Gastrocnemius medialis (tissue), 4 donors: ENCODE measurements around the gene ZNF710. TPM values are rescaled to one million over a fixed set of nuclear protein-coding genes. Genes with fewer than 3 reads are reported as not detected.

Experiments
- ATAC-seq, 2 donors: fragments of 150-250 bp; one replicate each; pipeline ENCODE4 v1.9.1; 2016
- DNase-seq, 2 donors: peaks; one replicate each; pipeline ENCODE4 v3.0.0-alpha.2; 2019
- H3K27ac ChIP-seq, 4 donors: fragments of 200-600 bp; sonication (generic); 1 replicate in 1 of 4; 2 replicates in 3 of 4; pipeline ENCODE4 v1.5.1; 2016 to 2018; ENCODE audit warnings: mild to moderate bottlenecking in 2 of 4, moderate library complexity in 1 of 4
- H3K27me3 ChIP-seq, 3 donors: fragments of 200-600 bp; sonication (generic) in 2 of 3; 1 replicate in 1 of 3; 2 replicates in 2 of 3; pipeline versions ENCODE4 v1.5.1 to v1.6.0; 2016 to 2019; ENCODE audit warnings: mild to moderate bottlenecking in 1 of 3, moderate library complexity in 1 of 3
- H3K36me3 ChIP-seq, 2 donors: fragments of 200-600 bp; sonication (generic) in 1 of 2; one replicate each; pipeline ENCODE4 v1.5.1; 2017 to 2018
- H3K4me1 ChIP-seq, 2 donors: fragments of 200-600 bp; sonication (generic) in 1 of 2; one replicate each; pipeline ENCODE4 v1.5.1; 2016 to 2017; ENCODE audit warnings: mild to moderate bottlenecking in 2 of 2
- H3K4me3 ChIP-seq, 4 donors: fragments of 200-600 bp; sonication (generic) in 3 of 4; 1 replicate in 1 of 4; 2 replicates in 3 of 4; pipeline ENCODE4 v1.5.1; 2016 to 2019; ENCODE audit warnings: mild to moderate bottlenecking in 2 of 4
- H3K9me3 ChIP-seq, 3 donors: fragments of 200-600 bp; sonication (generic) in 2 of 3; 1 replicate in 1 of 3; 2 replicates in 2 of 3; pipeline ENCODE4 v1.5.1; 2016 to 2019
- POLR2A ChIP-seq, 2 donors: fragments of 450-650 bp; IDR thresholded peaks; one replicate each; pipeline ENCODE4 v1.6.1; 2017; ENCODE audit warnings: antibody characterized with exemption in 2 of 2, mild to moderate bottlenecking in 2 of 2, moderate library complexity in 2 of 2
- in situ Hi-C, 4 donors: fragments of 200-750 bp; cut with MboI; loops; one replicate each; pipeline versions ENCODE4 v1.15.0 to v1.8.0; 2017; ENCODE audit warnings: low sequenced_read_pairs in 4 of 4
- intact Hi-C: fragments of 100-400 bp; cut with DNase I; formaldehyde crosslinking; loops from one replicate; pipeline ENCODE4 v1.15.1; 2023; ENCODE audit warnings: low total_unique reads
- microRNA-seq, 2 donors: library from miRNA; unstranded; fragments of <30 nt; microRNA quantifications; one replicate each; pipeline ENCODE4, GENCODE V29; 2016; ENCODE audit warnings: borderline replicate concordance in 2 of 2
- total RNA-seq, 4 donors: library from RNA; depleted of rRNA; stranded (reverse); fragments of >200 nt; gene quantifications; one replicate each; pipeline versions ENCODE4 v1.1.0 to v1.2.3, GENCODE V29; 2016
- TF ChIP-seq, protein P1 (sequence below), 5 experiments: fragments of 450-650 bp in 3 of 5; fragments of 200-600 bp in 2 of 5; sonication (generic) in 2 of 5; IDR thresholded peaks in 4 of 5; conservative IDR thresholded peaks in 1 of 5; 1 replicate in 4 of 5; 2 replicates in 1 of 5; pipeline ENCODE4 v1.5.1; 2016 to 2019; ENCODE audit warnings: antibody characterized with exemption in 5 of 5, mild to moderate bottlenecking in 3 of 5, moderate library complexity in 3 of 5

ZNF710 gene
- total RNA-seq, 4 donors from 2014 or later = 2.6 to 5.4 (median 3.2) TPM

DNA sequence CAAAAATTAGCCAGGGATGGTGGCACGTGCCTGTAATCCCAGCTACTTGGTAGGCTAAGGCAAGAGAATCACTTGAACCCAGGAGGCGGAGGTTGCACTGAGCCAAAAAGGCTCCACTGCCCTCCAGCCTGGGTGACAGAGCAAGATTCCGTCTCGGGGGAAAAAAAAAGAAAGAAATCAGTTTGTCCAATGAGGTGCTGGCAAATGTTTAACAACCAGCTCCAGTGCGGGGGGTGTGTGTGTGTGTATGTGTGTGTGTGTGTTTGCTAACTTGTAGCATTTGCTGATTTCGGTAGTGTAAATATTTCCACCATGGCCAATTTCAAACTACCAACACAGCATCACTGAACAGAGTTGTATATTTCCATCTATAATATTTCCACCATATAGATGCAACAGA is 124.9 kb downstream of the ZNF710 start:
- TF ChIP-seq, protein P1, sequence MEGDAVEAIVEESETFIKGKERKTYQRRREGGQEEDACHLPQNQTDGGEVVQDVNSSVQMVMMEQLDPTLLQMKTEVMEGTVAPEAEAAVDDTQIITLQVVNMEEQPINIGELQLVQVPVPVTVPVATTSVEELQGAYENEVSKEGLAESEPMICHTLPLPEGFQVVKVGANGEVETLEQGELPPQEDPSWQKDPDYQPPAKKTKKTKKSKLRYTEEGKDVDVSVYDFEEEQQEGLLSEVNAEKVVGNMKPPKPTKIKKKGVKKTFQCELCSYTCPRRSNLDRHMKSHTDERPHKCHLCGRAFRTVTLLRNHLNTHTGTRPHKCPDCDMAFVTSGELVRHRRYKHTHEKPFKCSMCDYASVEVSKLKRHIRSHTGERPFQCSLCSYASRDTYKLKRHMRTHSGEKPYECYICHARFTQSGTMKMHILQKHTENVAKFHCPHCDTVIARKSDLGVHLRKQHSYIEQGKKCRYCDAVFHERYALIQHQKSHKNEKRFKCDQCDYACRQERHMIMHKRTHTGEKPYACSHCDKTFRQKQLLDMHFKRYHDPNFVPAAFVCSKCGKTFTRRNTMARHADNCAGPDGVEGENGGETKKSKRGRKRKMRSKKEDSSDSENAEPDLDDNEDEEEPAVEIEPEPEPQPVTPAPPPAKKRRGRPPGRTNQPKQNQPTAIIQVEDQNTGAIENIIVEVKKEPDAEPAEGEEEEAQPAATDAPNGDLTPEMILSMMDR (IDR thresholded peaks at IDR 0.05 in 4 of 5, conservative IDR thresholded peaks at IDR 0.05 in 1 of 5) = no peak
- TF ChIP-seq POLR2A (IDR thresholded peaks at IDR 0.05) = no peak
- no peak for ATAC-seq
- H3K4me3 ChIP-seq = no peak overlapping the region
- no peaks in the 10 kb centered on the region for H3K9me3 ChIP-seq
- peaks cover 8 to 18% of the 10 kb centered on the region in 2 donors for H3K4me1 ChIP-seq
- no peaks in the 10 kb centered on the region for H3K27me3 ChIP-seq
- peak overlapping the region in 3 of 4 donors; percentile 68 to 81 (median 74) for H3K27ac ChIP-seq
- in situ Hi-C loops (no loop called here), intact Hi-C loops (loop anchor here (2.0 kb wide), 1 partner anchor 19 kb away; no protein-coding TSS in a partner anchor)
- H3K36me3 ChIP-seq = no peaks in the 10 kb centered on the region
- no peak for DNase-seq

DNA sequence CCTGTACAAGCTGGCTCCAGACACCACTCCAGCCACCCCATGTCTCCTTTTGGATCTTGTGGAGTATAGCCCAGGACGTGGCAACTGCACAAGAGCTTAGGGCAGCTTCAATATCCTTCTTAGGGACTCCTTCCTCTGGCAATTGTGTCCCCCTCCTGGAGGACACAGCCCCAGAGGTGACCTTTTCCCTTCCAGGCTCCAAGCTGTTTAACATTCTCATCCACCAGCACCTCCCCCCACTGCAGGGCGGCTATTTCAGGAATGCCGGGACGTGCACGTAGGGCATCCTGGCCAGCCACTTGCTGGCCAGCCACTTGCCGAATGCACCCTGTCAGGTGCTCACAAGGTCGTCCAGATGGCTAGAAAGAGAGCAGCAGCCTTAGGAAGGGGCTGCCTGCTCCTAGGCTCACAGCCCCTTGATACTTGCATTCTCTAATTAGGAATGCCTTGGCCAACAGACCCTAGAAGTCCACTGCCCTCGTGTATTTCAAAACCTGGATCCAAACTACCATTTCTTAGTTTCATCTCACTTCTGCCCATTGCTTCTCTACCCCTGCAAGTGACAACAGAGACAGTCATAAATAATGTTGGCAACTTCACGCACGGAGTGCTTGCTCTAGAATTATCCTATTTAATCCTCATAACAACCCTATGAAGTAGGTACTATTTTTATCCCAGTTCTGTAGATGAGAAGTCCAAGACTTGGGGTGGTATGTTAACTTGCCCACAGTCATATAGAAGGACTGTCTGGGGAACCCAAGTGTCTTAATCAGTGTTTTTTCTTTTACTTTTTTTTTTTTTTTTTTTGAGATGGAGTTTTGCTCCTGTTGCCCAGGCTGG is 125.7 kb downstream of the ZNF710 start:
- intact Hi-C loops = loop anchor here (2.0 kb wide), 1 partner anchor 20 kb away; no protein-coding TSS in a partner anchor
- peaks cover 8 to 18% of the 10 kb centered on the region in 2 donors for H3K4me1 ChIP-seq
- H3K36me3 ChIP-seq = no peaks in the 10 kb centered on the region
- no peaks in the 10 kb centered on the region for H3K9me3 ChIP-seq
- H3K27me3 ChIP-seq = no peaks in the 10 kb centered on the region
- H3K4me3 ChIP-seq = no peak overlapping the region
- peak overlapping the region; percentile 68 to 81 (median 74) for H3K27ac ChIP-seq
- TF ChIP-seq, protein P1 (IDR thresholded peaks at IDR 0.05 in 4 of 5, conservative IDR thresholded peaks at IDR 0.05 in 1 of 5) = no peak
- no peak for TF ChIP-seq POLR2A (IDR thresholded peaks at IDR 0.05)
- in situ Hi-C loops = no loop called here
- peak; percentile 92 for ATAC-seq
- peak; percentile 10 to 78 for DNase-seq

DNA sequence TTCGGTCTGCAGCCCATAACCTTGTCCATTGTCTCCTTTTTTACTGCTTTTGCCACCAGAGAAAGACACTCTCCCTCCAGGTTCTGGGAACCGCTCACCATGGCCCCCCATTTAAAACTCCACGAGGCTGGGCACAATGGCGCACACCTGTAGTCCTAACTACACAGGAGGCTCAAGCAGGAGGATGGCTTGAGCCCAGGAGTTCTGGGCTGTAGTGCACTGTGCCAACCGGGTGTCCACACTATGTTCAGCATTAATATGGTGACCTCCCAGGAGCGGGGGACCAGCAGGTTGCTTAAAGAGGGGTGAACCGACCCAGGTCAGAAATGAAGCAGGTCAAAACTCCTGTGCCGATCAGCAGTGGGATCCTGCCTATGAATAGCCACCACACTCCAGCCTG is 129.2 kb downstream of the ZNF710 start:
- ATAC-seq = no peak
- no peak for DNase-seq
- H3K36me3 ChIP-seq = no peaks in the 10 kb centered on the region
- no peaks in the 10 kb centered on the region for H3K9me3 ChIP-seq
- peaks cover 8 to 18% of the 10 kb centered on the region in 2 donors for H3K4me1 ChIP-seq
- TF ChIP-seq, protein P1 (IDR thresholded peaks at IDR 0.05 in 4 of 5, conservative IDR thresholded peaks at IDR 0.05 in 1 of 5) = no peak
- no peak for TF ChIP-seq POLR2A (IDR thresholded peaks at IDR 0.05)
- in situ Hi-C loops (no loop called here), intact Hi-C loops (no loop called here)
- H3K4me3 ChIP-seq = no peak overlapping the region
- no peaks in the 10 kb centered on the region for H3K27me3 ChIP-seq
- no peak overlapping the region for H3K27ac ChIP-seq

Small RNAs within 50 kb of the gene (microRNA-seq; reads per million reads assigned to microRNA genes)
- gene MIR3174 = 0.85 to 1.2 reads per million in 2 donors

Other genes starting within 250 kb of the ZNF710 start
- gene MESP2, start 225.0 kb upstream of the ZNF710 start, total RNA-seq = not detected
- 1 to 10 TPM; 3.4 to 7.6 (median 5.1) TPM for gene ANPEP, start 186.5 kb upstream of the ZNF710 start, total RNA-seq
- 10 to 100 TPM; 48.4 to 82.6 (median 71.3) TPM for gene AP3S2, start 107.3 kb upstream of the ZNF710 start, total RNA-seq
- 10 to 100 TPM in 1 of 4 donors, 1 to 10 TPM in 3; 4.8 to 10.9 (median 6.0) TPM for gene ARPIN, start 88.4 kb upstream of the ZNF710 start, total RNA-seq
- gene IDH2, start 101.1 kb downstream of the ZNF710 start, total RNA-seq = 100 to 1,000 TPM; 349 to 547 (median 423) TPM
- gene SEMA4B, start 200.0 kb downstream of the ZNF710 start, total RNA-seq = 10 to 100 TPM in 1 of 4 donors, 1 to 10 TPM in 3; 2.1 to 12.1 (median 6.4) TPM
- gene CIB1, start 232.6 kb downstream of the ZNF710 start, total RNA-seq = 10 to 100 TPM; 15.5 to 43.4 (median 30.7) TPM
- 1 to 10 TPM; 1.8 to 6.9 (median 4.3) TPM for gene GDPGP1, start 232.9 kb downstream of the ZNF710 start, total RNA-seq
- gene TTLL13, start 248.2 kb downstream of the ZNF710 start, total RNA-seq = not detected